Hepatocyte (in vitro differentiated cells): ENCODE data around the gene ROR2.

ENCODE experiments used
- CTCF ChIP-seq: fragments of 200-600 bp; sonication (generic); IDR thresholded peaks from 2 replicates; pipeline ENCODE4 v1.5.1; 2016; ENCODE audit warnings: antibody characterized with exemption, mild to moderate bottlenecking; ENCODE audit not compliant: poor library complexity
- EZH2 ChIP-seq: fragments of 200-600 bp; sonication (generic); IDR thresholded peaks from 2 replicates; pipeline ENCODE4 v1.6.1; 2016; ENCODE audit warnings: antibody characterized with exemption, mild to moderate bottlenecking, borderline replicate concordance

GRCh38 chr9:91972711-91973110 is 22.7 kb upstream of the ROR2 start:
- TF ChIP-seq CTCF = no peak
- no peak for TF ChIP-seq EZH2
